Fibroblast of lung (primary cell): Measurements from ENCODE around the gene SRGAP2B.
"Not testable (repeated sequence)": the region's sequence is repeated elsewhere in the genome, so short reads cannot be mapped to it uniquely, and the experiment has no call there.

Source experiments
- EZH2 ChIP-seq: IDR thresholded peaks from 2 replicates; pipeline ENCODE4 v1.5.1; 2012; ENCODE audit warnings: low read length, control low read depth, mild to moderate bottlenecking; ENCODE audit errors: missing control alignments
- TF ChIP-seq, protein P1 (sequence below), 2 donors: IDR thresholded peaks in 1 of 2; conservative IDR thresholded peaks in 1 of 2; 1 replicate in 1 of 2; 2 replicates in 1 of 2; pipeline ENCODE4 v1.5.1; 2011 to 2012; ENCODE audit warnings: low read length in 2 of 2, control low read depth in 1 of 2, inconsistent platforms in 1 of 2, low read depth in 1 of 2, mild to moderate bottlenecking in 1 of 2

DNA sequence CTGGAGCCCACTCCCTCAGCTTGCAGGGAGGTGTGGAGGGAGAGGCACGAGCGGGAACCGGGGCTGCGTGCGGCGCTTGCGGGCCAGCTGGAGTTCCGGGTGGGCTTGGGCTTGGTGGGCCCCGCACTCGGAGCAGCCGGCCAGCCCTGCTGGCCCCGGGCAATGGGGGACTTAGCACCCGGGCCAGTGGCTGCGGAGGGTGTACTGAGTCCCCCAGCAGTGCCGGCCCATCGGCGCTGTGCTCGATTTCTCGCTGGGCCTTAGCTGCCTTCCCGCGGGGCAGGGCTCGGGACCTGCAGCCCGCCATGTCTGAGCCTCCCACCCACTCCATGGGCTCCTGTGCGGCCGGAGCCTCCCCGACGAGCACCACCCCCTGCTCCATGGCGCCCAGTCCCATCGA is 104.5 kb downstream of the SRGAP2B start:
- TF ChIP-seq, protein P1, sequence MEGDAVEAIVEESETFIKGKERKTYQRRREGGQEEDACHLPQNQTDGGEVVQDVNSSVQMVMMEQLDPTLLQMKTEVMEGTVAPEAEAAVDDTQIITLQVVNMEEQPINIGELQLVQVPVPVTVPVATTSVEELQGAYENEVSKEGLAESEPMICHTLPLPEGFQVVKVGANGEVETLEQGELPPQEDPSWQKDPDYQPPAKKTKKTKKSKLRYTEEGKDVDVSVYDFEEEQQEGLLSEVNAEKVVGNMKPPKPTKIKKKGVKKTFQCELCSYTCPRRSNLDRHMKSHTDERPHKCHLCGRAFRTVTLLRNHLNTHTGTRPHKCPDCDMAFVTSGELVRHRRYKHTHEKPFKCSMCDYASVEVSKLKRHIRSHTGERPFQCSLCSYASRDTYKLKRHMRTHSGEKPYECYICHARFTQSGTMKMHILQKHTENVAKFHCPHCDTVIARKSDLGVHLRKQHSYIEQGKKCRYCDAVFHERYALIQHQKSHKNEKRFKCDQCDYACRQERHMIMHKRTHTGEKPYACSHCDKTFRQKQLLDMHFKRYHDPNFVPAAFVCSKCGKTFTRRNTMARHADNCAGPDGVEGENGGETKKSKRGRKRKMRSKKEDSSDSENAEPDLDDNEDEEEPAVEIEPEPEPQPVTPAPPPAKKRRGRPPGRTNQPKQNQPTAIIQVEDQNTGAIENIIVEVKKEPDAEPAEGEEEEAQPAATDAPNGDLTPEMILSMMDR (conservative IDR thresholded peaks at IDR 0.05 in 1 of 2, IDR thresholded peaks at IDR 0.05 in 1 of 2; ENCODE audit: low read depth in 1 of 2, low read length in 2 of 2): not testable (repeated sequence)
- not testable (repeated sequence) for TF ChIP-seq EZH2
